ENCODE measurements around the gene FGF23.

The FGF23 gene

DNA sequence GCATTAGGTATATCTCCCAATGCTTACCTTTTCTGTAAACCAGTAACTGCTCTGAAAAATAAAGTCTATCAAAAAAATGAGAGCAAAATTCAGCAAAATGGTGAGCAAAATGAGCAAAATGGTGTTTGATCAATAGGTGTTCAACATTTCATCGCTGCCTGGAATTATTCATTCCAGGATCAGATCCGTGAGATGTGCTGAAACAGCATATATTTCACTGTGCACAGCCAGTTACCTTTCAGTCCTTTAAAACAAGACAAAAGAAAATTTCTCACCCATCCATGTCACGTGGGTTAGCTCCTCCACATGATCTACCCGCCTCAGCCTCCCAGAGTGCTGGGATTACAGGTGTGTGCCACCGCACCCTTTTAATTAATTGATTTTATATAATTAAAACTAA, 8.1 kb upstream of the FGF23 start:
- in situ Hi-C loops (cut with HindIII; ENCODE audit: low sequenced_read_pairs) = no loop called here
- TF ChIP-seq CTCF (IDR thresholded peaks at IDR 0.05; ENCODE audit: low read depth, low read length) = no peak

GRCh38 chr12:4386801-4387200, 7.3 kb upstream of the FGF23 start:
- no peak overlapping the region for H3K4me3 ChIP-seq (ENCODE audit: low read depth, low read length)
- no peak for TF ChIP-seq CTCF (IDR thresholded peaks at IDR 0.05; ENCODE audit: low read depth, low read length)
- DNase-seq (ENCODE audit: low read depth, low spot score) = no peak
- in situ Hi-C loops (cut with HindIII; ENCODE audit: low sequenced_read_pairs) = no loop called here

More for the DNA sequence above, 8.1 kb upstream of the FGF23 start:
- no peak for DNase-seq (ENCODE audit: low read depth, low spot score)
- H3K4me3 ChIP-seq (ENCODE audit: low read depth, low read length) = no peak overlapping the region

GRCh38 chr12:4383304-4383865, 3.9 kb upstream of the FGF23 start:
- in situ Hi-C loops (cut with HindIII; ENCODE audit: low sequenced_read_pairs) = no loop called here
- no peak for DNase-seq (ENCODE audit: low read depth, low spot score)
- no peak for TF ChIP-seq CTCF (IDR thresholded peaks at IDR 0.05; ENCODE audit: low read depth, low read length)
- H3K4me3 ChIP-seq (ENCODE audit: low read depth, low read length) = no peak overlapping the region

- DNase-seq (ENCODE audit: low read depth, low spot score) = no peak
- TF ChIP-seq CTCF (IDR thresholded peaks at IDR 0.05; ENCODE audit: low read depth, low read length) = no peak
- H3K4me3 ChIP-seq (ENCODE audit: low read depth, low read length) = no peak overlapping the region
- in situ Hi-C loops (cut with HindIII; ENCODE audit: low sequenced_read_pairs) = no loop called here
These were observed 820 bp upstream of the FGF23 start for GRCh38 chr12:4380332-4380731.

DNA sequence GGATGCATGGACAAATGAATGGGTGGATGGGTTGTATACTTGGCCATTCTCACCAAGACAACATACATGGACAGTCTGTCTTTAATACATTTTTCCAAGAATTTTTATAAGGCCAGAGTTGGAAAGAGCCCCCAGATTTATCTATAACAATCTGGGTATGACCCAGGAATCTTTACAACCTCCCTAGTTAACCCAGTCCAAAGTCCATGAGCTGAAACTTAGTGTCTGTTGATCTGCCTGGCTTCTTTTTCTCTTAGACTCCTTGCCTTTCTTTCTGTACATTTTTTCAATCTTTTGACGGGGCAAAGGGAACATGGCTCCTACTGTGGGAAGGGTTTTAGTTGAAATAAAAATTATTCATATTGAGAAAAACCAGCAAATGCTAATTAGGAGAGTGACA, 740 bp downstream of the FGF23 start:
- TF ChIP-seq CTCF (IDR thresholded peaks at IDR 0.05; ENCODE audit: low read depth, low read length) = no peak
- in situ Hi-C loops (cut with HindIII; ENCODE audit: low sequenced_read_pairs) = no loop called here

DNA sequence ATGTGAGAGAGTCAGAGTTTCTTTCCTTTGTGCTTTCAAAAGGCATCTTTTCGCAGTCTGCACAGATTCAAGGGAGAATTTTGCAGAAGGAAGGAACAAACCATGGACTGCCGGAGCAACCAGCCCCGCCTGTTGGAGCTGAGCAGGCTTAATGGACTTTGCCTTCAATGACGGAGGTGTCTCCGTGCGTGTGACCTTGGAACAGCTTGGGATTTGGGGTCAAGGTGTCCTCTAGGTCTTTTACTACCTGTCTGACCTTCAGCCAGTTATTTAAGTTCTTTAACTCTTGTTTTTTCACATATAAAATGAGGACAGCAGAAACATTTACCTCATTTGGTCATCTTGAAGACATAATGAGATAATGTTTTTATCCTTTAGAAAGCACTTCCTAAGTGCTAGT, 4.1 kb downstream of the FGF23 start:
- TF ChIP-seq CTCF (IDR thresholded peaks at IDR 0.05; ENCODE audit: low read depth, low read length) = no peak
- in situ Hi-C loops (cut with HindIII; ENCODE audit: low sequenced_read_pairs) = no loop called here
- no peak for DNase-seq (ENCODE audit: low read depth, low spot score)
- no peak overlapping the region for H3K4me3 ChIP-seq (ENCODE audit: low read depth, low read length)

More for the DNA sequence above, 740 bp downstream of the FGF23 start:
- H3K4me3 ChIP-seq (ENCODE audit: low read depth, low read length) = no peak overlapping the region
- no peak for DNase-seq (ENCODE audit: low read depth, low spot score)

- H3K4me3 ChIP-seq (ENCODE audit: low read depth, low read length) = no peak overlapping the region
- TF ChIP-seq CTCF (IDR thresholded peaks at IDR 0.05; ENCODE audit: low read depth, low read length) = no peak
- in situ Hi-C loops (cut with HindIII; ENCODE audit: low sequenced_read_pairs) = no loop called here
- no peak for DNase-seq (ENCODE audit: low read depth, low spot score)
These were observed 6.9 kb downstream of the FGF23 start for GRCh38 chr12:4372653-4373052.
